Liver (tissue), 9 donors: Measurements from ENCODE around the gene MMS19. TPM values are rescaled to one million over a fixed set of nuclear protein-coding genes. Genes with fewer than 3 reads are reported as not detected.

Experiments used
- DNase-seq: peaks from one replicate; pipeline ENCODE4 v3.0.0-alpha.2; 2017; ENCODE audit warnings: low spot score
- H3K27ac ChIP-seq, 2 donors: one replicate each; pipeline ENCODE4 v1.7.0; 2013; ENCODE audit warnings: inconsistent platforms in 2 of 2, low read length in 2 of 2, control low read depth in 1 of 2, low read depth in 1 of 2, mild to moderate bottlenecking in 1 of 2
- H3K27me3 ChIP-seq, 4 donors: one replicate each; pipeline versions ENCODE4 v1.6.1 to v1.7.0; 2013; ENCODE audit warnings: low read length in 3 of 4, inconsistent platforms in 1 of 4, mild to moderate bottlenecking in 1 of 4, moderate library complexity in 1 of 4; ENCODE audit not compliant: control insufficient read depth in 4 of 4, insufficient read depth in 4 of 4
- H3K36me3 ChIP-seq, 4 donors: one replicate each; pipeline versions ENCODE4 v1.6.1 to v1.7.0; 2013; ENCODE audit warnings: low read length in 3 of 4, mild to moderate bottlenecking in 3 of 4, low read depth in 1 of 4, moderate library complexity in 1 of 4; ENCODE audit not compliant: control insufficient read depth in 4 of 4, insufficient read depth in 3 of 4
- H3K4me1 ChIP-seq, 4 donors: one replicate each; pipeline versions ENCODE4 v1.6.1 to v1.7.0; 2013; ENCODE audit warnings: low read length in 3 of 4, mild to moderate bottlenecking in 3 of 4, moderate library complexity in 1 of 4; ENCODE audit not compliant: control insufficient read depth in 4 of 4, insufficient read depth in 4 of 4
- H3K4me3 ChIP-seq, 3 donors: one replicate each; pipeline versions ENCODE4 v1.6.1 to v1.7.0; 2013; ENCODE audit warnings: low read length in 3 of 3, control low read depth in 1 of 3, low read depth in 1 of 3, mild to moderate bottlenecking in 1 of 3
- H3K9ac ChIP-seq, 2 donors: one replicate each; pipeline ENCODE4 v1.7.0; 2013; ENCODE audit warnings: low read length in 2 of 2, mild to moderate bottlenecking in 2 of 2, moderate library complexity in 2 of 2, control low read depth in 1 of 2, low read depth in 1 of 2
- H3K9me3 ChIP-seq, 4 donors: one replicate each; pipeline versions ENCODE4 v1.6.1 to v1.7.0; 2013; ENCODE audit warnings: low read length in 3 of 4; ENCODE audit not compliant: control insufficient read depth in 4 of 4
- ATF3 ChIP-seq: IDR thresholded peaks from 2 replicates; pipeline ENCODE4 v1.6.1; 2016; ENCODE audit warnings: antibody characterized with exemption
- CTCF ChIP-seq: fragments of 150-350 bp; IDR thresholded peaks from 2 replicates; pipeline ENCODE4 v1.5.1; 2017; ENCODE audit warnings: improper control_type of control experiment, low read depth, low read length; ENCODE audit not compliant: missing input control
- FOXA1 ChIP-seq: IDR thresholded peaks from 2 replicates; pipeline ENCODE4 v1.6.1; 2016; ENCODE audit warnings: antibody characterized with exemption
- FOXA2 ChIP-seq: IDR thresholded peaks from 2 replicates; pipeline ENCODE4 v1.6.1; 2016; ENCODE audit warnings: antibody characterized with exemption
- HNF4A ChIP-seq, 2 donors: conservative IDR thresholded peaks; 2 replicates each; pipeline ENCODE4 v1.6.1; 2016; ENCODE audit warnings: antibody characterized with exemption in 2 of 2, mild to moderate bottlenecking in 2 of 2
- HNF4G ChIP-seq: IDR thresholded peaks from 2 replicates; pipeline ENCODE4 v1.6.1; 2016; ENCODE audit warnings: antibody characterized with exemption
- JUND ChIP-seq, 2 donors: IDR thresholded peaks; 2 replicates each; pipeline ENCODE4 v1.6.1; 2016; ENCODE audit warnings: antibody characterized with exemption in 2 of 2
- MAX ChIP-seq: IDR thresholded peaks from 2 replicates; pipeline ENCODE4 v1.6.1; 2016; ENCODE audit warnings: antibody characterized with exemption
- NR2F2 ChIP-seq: IDR thresholded peaks from 2 replicates; pipeline ENCODE4 v1.6.1; 2016; ENCODE audit warnings: antibody characterized with exemption
- RAD21 ChIP-seq, 2 donors: IDR thresholded peaks; 2 replicates each; pipeline ENCODE4 v1.6.1; 2016; ENCODE audit warnings: antibody characterized with exemption in 2 of 2, mild to moderate bottlenecking in 2 of 2
- REST ChIP-seq: IDR thresholded peaks from 2 replicates; pipeline ENCODE4 v1.6.1; 2016; ENCODE audit warnings: antibody characterized with exemption, mild to moderate bottlenecking
- RXRA ChIP-seq, 2 donors: IDR thresholded peaks; 2 replicates each; pipeline ENCODE4 v1.6.1; 2017 to 2018; ENCODE audit warnings: antibody characterized with exemption in 2 of 2, mild to moderate bottlenecking in 1 of 2
- SP1 ChIP-seq: IDR thresholded peaks from 2 replicates; pipeline ENCODE4 v1.6.1; 2018; ENCODE audit warnings: antibody characterized with exemption, mild to moderate bottlenecking
- TAF1 ChIP-seq: conservative IDR thresholded peaks from 2 replicates; pipeline ENCODE4 v1.6.1; 2016; ENCODE audit warnings: antibody characterized with exemption, mild to moderate bottlenecking
- WGBS: extraction: QIAGEN DNeasy Blood & Tissue Kit; methylation state at CpG from one replicate; pipeline ENCODE4 v1.1.7; 2013; 5-methylcytosine and 5-hydroxymethylcytosine counted together
- polyA plus RNA-seq, 2 donors: library from polyadenylated mRNA; stranded (reverse) in 1 of 2; unstranded in 1 of 2; fragments of 200-250 nt in 1 of 2; fragments of >200 nt in 1 of 2; fragmentation: Nextera tagmentation in 1 of 2; extraction: Ambion mirVana in 1 of 2; gene quantifications; one replicate each; pipeline versions ENCODE4 v1.2.1 to v1.2.3, GENCODE V29; 2013 to 2015
- total RNA-seq, 2 donors: library from RNA; depleted of rRNA; stranded (reverse); fragments of >200 nt; gene quantifications; one replicate each; pipeline ENCODE4 v1.2.3, GENCODE V29; 2014
- donor health status: healthy.
- donor health status: healthy.
- donor health status: healthy.
- donor health status: healthy.
- donor health status: healthy.

Gene MMS19
- total and polyA plus RNA-seq, 4 donors, result 15.0 to 29.1 (median 24.1) TPM

GRCh38 chr10:97463363-97464132 lies 34.7 kb downstream of the MMS19 start:
- no peaks in the 10 kb centered on the region for H3K9me3 ChIP-seq
- peaks cover 0 to 7% (median 1%) of the 10 kb centered on the region in 4 donors for H3K4me1 ChIP-seq
- no peak overlapping the region for H3K9ac ChIP-seq
- no peak overlapping the region for H3K4me3 ChIP-seq
- no peak overlapping the region for H3K27ac ChIP-seq
- peak; percentile 51 for DNase-seq
- 74% methylated on average over 4 of the region's 4 CpGs for WGBS
- no peaks in the 10 kb centered on the region for H3K27me3 ChIP-seq
- H3K36me3 ChIP-seq, result peaks cover 11 to 85% (median 75%) of the 10 kb centered on the region in 4 donors
- TF ChIP-seq REST, result no peak
- TF ChIP-seq CTCF, result peak; percentile 79
- TF ChIP-seq HNF4A (conservative IDR thresholded peaks at IDR 0.05), result peak; percentile 76 to 87
- TF ChIP-seq FOXA1, result no peak
- TF ChIP-seq RXRA (IDR thresholded peaks at IDR 0.05), result peak; percentile 35 to 54
- TF ChIP-seq HNF4G, result peak; percentile 70
- TF ChIP-seq NR2F2, result peak; percentile 64
- peak; percentile 92 to 95 for TF ChIP-seq RAD21 (IDR thresholded peaks at IDR 0.05)
- peak; percentile 55 for TF ChIP-seq SP1

GRCh38 chr10:97462309-97462708 lies 35.9 kb downstream of the MMS19 start:
- no peak overlapping the region for H3K9ac ChIP-seq
- H3K4me1 ChIP-seq, result peaks cover 0 to 7% (median 1%) of the 10 kb centered on the region in 4 donors
- H3K36me3 ChIP-seq, result peaks cover 11 to 82% (median 75%) of the 10 kb centered on the region in 4 donors
- 92% methylated on average over 2 of the region's 2 CpGs for WGBS
- no peaks in the 10 kb centered on the region for H3K9me3 ChIP-seq
- TF ChIP-seq FOXA1 (no peak), RXRA (IDR thresholded peaks at IDR 0.05) (no peak), MAX (no peak), ATF3 (no peak)
- H3K4me3 ChIP-seq, result no peak overlapping the region
- no peak for DNase-seq
- no peak overlapping the region for H3K27ac ChIP-seq
- H3K27me3 ChIP-seq, result no peaks in the 10 kb centered on the region

- whole genome bisulfite sequencing, result 94% methylated on average over 7 of the region's 7 CpGs
- Histone ChIP-seq H3K9ac (no peak overlapping the region), H3K4me3 (no peak overlapping the region), H3K4me1 (peaks cover 0 to 8% (median 2%) of the 10 kb centered on the region in 4 donors), H3K27me3 (no peaks in the 10 kb centered on the region), H3K27ac (no peak overlapping the region), H3K36me3 (peaks cover 11 to 82% (median 74%) of the 10 kb centered on the region in 4 donors), H3K9me3 (no peaks in the 10 kb centered on the region)
- no peak for DNase-seq
- TF ChIP-seq TAF1 (no peak), REST (no peak), NR2F2 (no peak), RAD21 (IDR thresholded peaks at IDR 0.05) (no peak), ATF3 (no peak), JUND (IDR thresholded peaks at IDR 0.05) (no peak), FOXA2 (no peak), CTCF (no peak)
Measured at GRCh38 chr10:97459933-97460332, 38.3 kb downstream of the MMS19 start.
